ENCODE data around the gene RFX3.

RFX3 gene

GRCh38 chr9:3398232-3398648 is 127.6 kb downstream of the RFX3 start:
- DNase-seq = peak; percentile 77 to 95 (median 91)
- 0% methylated on average over 1 of the region's 2 CpGs for WGBS (ENCODE audit: insufficient coverage)
- H3K9me3 ChIP-seq (ENCODE audit: control extremely low read depth in 1 of 5, control insufficient read depth in 4 of 5, insufficient read depth in 2 of 5, low read depth in 1 of 5, low read length in 4 of 5) = no peaks in the 10 kb centered on the region
- peak overlapping the region in 1 of 2 experiments; percentile 12 for H3K27ac ChIP-seq (ENCODE audit: insufficient read depth in 1 of 2, low read depth in 1 of 2, low read length in 2 of 2, poor library complexity in 1 of 2, severe bottlenecking in 2 of 2)
- H3K4me3 ChIP-seq (ENCODE audit: control insufficient read depth in 1 of 7, extremely low read depth in 1 of 7, insufficient read depth in 4 of 7, low read depth in 2 of 7, low read length in 6 of 7) = peak overlapping the region in 6 of 7 experiments; percentile 19 to 57 (median 47)
- peaks cover 0 to 12% (median 5%) of the 10 kb centered on the region in 4 experiments for H3K36me3 ChIP-seq (ENCODE audit: control insufficient read depth in 4 of 4, insufficient read depth in 4 of 4, low read length in 3 of 4)
- no peaks in the 10 kb centered on the region for H3K27me3 ChIP-seq (replicated peaks in 2 of 5; ENCODE audit: control insufficient read depth in 4 of 5, insufficient read depth in 5 of 5, low read length in 4 of 5)
- ChIA-PET CTCF (interaction anchor here (1.1 to 1.4 kb wide), 2 partner anchors 10 to 13 kb away, joined by 3 read pairs; no protein-coding TSS in a partner anchor), POLR2A (no interaction called here)
- H3K4me1 ChIP-seq (ENCODE audit: control extremely low read depth in 1 of 4, control insufficient read depth in 4 of 4, insufficient read depth in 4 of 4, low read length in 3 of 4) = peaks cover 8 to 25% (median 18%) of the 10 kb centered on the region in 4 experiments

GRCh38 chr9:3397766-3398165 is 128.0 kb downstream of the RFX3 start:
- peak overlapping the region in 1 of 2 experiments; percentile 12 for H3K27ac ChIP-seq (ENCODE audit: insufficient read depth in 1 of 2, low read depth in 1 of 2, low read length in 2 of 2, poor library complexity in 1 of 2, severe bottlenecking in 2 of 2)
- CTCF ChIA-PET = interaction anchor here (1.1 kb wide), 1 partner anchor 14 kb away, joined by 3 read pairs; no protein-coding TSS in a partner anchor
- POLR2A ChIA-PET = no interaction called here

GRCh38 chr9:3391414-3391813 is 134.4 kb downstream of the RFX3 start:
- no peak for DNase-seq
- ChIA-PET CTCF (interaction anchor here (1.5 kb wide), 1 partner anchor 11 kb away, joined by 4 read pairs; no protein-coding TSS in a partner anchor), POLR2A (no interaction called here)
- 100% methylated on average over 2 of the region's 2 CpGs for WGBS (ENCODE audit: insufficient coverage)
- H3K27ac ChIP-seq (ENCODE audit: insufficient read depth in 1 of 2, low read depth in 1 of 2, low read length in 2 of 2, poor library complexity in 1 of 2, severe bottlenecking in 2 of 2) = no peak overlapping the region
- no peaks in the 10 kb centered on the region for H3K27me3 ChIP-seq (replicated peaks in 2 of 5; ENCODE audit: control insufficient read depth in 4 of 5, insufficient read depth in 5 of 5, low read length in 4 of 5)
- H3K36me3 ChIP-seq (ENCODE audit: control insufficient read depth in 4 of 4, insufficient read depth in 4 of 4, low read length in 3 of 4) = peaks cover 3 to 37% (median 15%) of the 10 kb centered on the region in 4 experiments
- no peaks in the 10 kb centered on the region for H3K4me1 ChIP-seq (ENCODE audit: control extremely low read depth in 1 of 4, control insufficient read depth in 4 of 4, insufficient read depth in 4 of 4, low read length in 3 of 4)
- H3K9me3 ChIP-seq (ENCODE audit: control extremely low read depth in 1 of 5, control insufficient read depth in 4 of 5, insufficient read depth in 2 of 5, low read depth in 1 of 5, low read length in 4 of 5) = peaks cover 0 to 14% (median 6%) of the 10 kb centered on the region in 5 experiments
- H3K4me3 ChIP-seq (ENCODE audit: control insufficient read depth in 1 of 7, extremely low read depth in 1 of 7, insufficient read depth in 4 of 7, low read depth in 2 of 7, low read length in 6 of 7) = no peak overlapping the region

More at GRCh38 chr9:3397766-3398165, 128.0 kb downstream of the RFX3 start:
- Histone ChIP-seq H3K4me3 (ENCODE audit: control insufficient read depth in 1 of 7, extremely low read depth in 1 of 7, insufficient read depth in 4 of 7, low read depth in 2 of 7, low read length in 6 of 7) (peak overlapping the region in 6 of 7 experiments; percentile 19 to 57 (median 42)), H3K27me3 (replicated peaks in 2 of 5; ENCODE audit: control insufficient read depth in 4 of 5, insufficient read depth in 5 of 5, low read length in 4 of 5) (no peaks in the 10 kb centered on the region), H3K36me3 (ENCODE audit: control insufficient read depth in 4 of 4, insufficient read depth in 4 of 4, low read length in 3 of 4) (peaks cover 0 to 12% (median 5%) of the 10 kb centered on the region in 4 experiments), H3K4me1 (ENCODE audit: control extremely low read depth in 1 of 4, control insufficient read depth in 4 of 4, insufficient read depth in 4 of 4, low read length in 3 of 4) (peaks cover 8 to 25% (median 18%) of the 10 kb centered on the region in 4 experiments), H3K9me3 (ENCODE audit: control extremely low read depth in 1 of 5, control insufficient read depth in 4 of 5, insufficient read depth in 2 of 5, low read depth in 1 of 5, low read length in 4 of 5) (no peaks in the 10 kb centered on the region)
- peak in 2 of 3 donors; percentile 49 to 68 for DNase-seq
- WGBS (ENCODE audit: insufficient coverage) = no CpG with 5 or more reads among the region's 2 CpGs

GRCh38 chr9:3386753-3387152 is 139.0 kb downstream of the RFX3 start:
- Histone ChIP-seq H3K4me3 (ENCODE audit: control insufficient read depth in 1 of 7, extremely low read depth in 1 of 7, insufficient read depth in 4 of 7, low read depth in 2 of 7, low read length in 6 of 7) (no peak overlapping the region), H3K4me1 (ENCODE audit: control extremely low read depth in 1 of 4, control insufficient read depth in 4 of 4, insufficient read depth in 4 of 4, low read length in 3 of 4) (no peaks in the 10 kb centered on the region), H3K27ac (ENCODE audit: insufficient read depth in 1 of 2, low read depth in 1 of 2, low read length in 2 of 2, poor library complexity in 1 of 2, severe bottlenecking in 2 of 2) (no peak overlapping the region), H3K36me3 (ENCODE audit: control insufficient read depth in 4 of 4, insufficient read depth in 4 of 4, low read length in 3 of 4) (peaks cover 6 to 28% (median 10%) of the 10 kb centered on the region in 4 experiments), H3K27me3 (replicated peaks in 2 of 5; ENCODE audit: control insufficient read depth in 4 of 5, insufficient read depth in 5 of 5, low read length in 4 of 5) (no peaks in the 10 kb centered on the region), H3K9me3 (ENCODE audit: control extremely low read depth in 1 of 5, control insufficient read depth in 4 of 5, insufficient read depth in 2 of 5, low read depth in 1 of 5, low read length in 4 of 5) (peaks cover 0 to 14% (median 6%) of the 10 kb centered on the region in 5 experiments)
- ChIA-PET CTCF (no interaction called here), POLR2A (no interaction called here)
- no peak for DNase-seq
- no CpG with 5 or more reads among the region's 1 CpG for WGBS (ENCODE audit: insufficient coverage)

- CTCF ChIA-PET = interaction anchor here (1.0 kb wide), 1 partner anchor 55 kb away, joined by 4 read pairs; no protein-coding TSS in a partner anchor
- POLR2A ChIA-PET = no interaction called here
- peaks cover 6 to 22% (median 9%) of the 10 kb centered on the region in 4 experiments for H3K36me3 ChIP-seq (ENCODE audit: control insufficient read depth in 4 of 4, insufficient read depth in 4 of 4, low read length in 3 of 4)
- no CpG with 5 or more reads among the region's 1 CpG for WGBS (ENCODE audit: insufficient coverage)
- H3K4me1 ChIP-seq (ENCODE audit: control extremely low read depth in 1 of 4, control insufficient read depth in 4 of 4, insufficient read depth in 4 of 4, low read length in 3 of 4) = no peaks in the 10 kb centered on the region
- H3K9me3 ChIP-seq (ENCODE audit: control extremely low read depth in 1 of 5, control insufficient read depth in 4 of 5, insufficient read depth in 2 of 5, low read depth in 1 of 5, low read length in 4 of 5) = peaks cover 0 to 14% (median 6%) of the 10 kb centered on the region in 5 experiments
- H3K27me3 ChIP-seq (replicated peaks in 2 of 5; ENCODE audit: control insufficient read depth in 4 of 5, insufficient read depth in 5 of 5, low read length in 4 of 5) = no peaks in the 10 kb centered on the region
- no peak overlapping the region for H3K27ac ChIP-seq (ENCODE audit: insufficient read depth in 1 of 2, low read depth in 1 of 2, low read length in 2 of 2, poor library complexity in 1 of 2, severe bottlenecking in 2 of 2)
- DNase-seq = peak in 2 of 3 donors; percentile 3 to 8
- no peak overlapping the region for H3K4me3 ChIP-seq (ENCODE audit: control insufficient read depth in 1 of 7, extremely low read depth in 1 of 7, insufficient read depth in 4 of 7, low read depth in 2 of 7, low read length in 6 of 7)
These were observed 139.9 kb downstream of the RFX3 start for GRCh38 chr9:3385871-3386270.

GRCh38 chr9:3371842-3372241 is 154.0 kb downstream of the RFX3 start:
- ChIA-PET POLR2A (no interaction called here), CTCF (no interaction called here)
- Histone ChIP-seq H3K4me3 (ENCODE audit: control insufficient read depth in 1 of 7, extremely low read depth in 1 of 7, insufficient read depth in 4 of 7, low read depth in 2 of 7, low read length in 6 of 7) (no peak overlapping the region), H3K4me1 (ENCODE audit: control extremely low read depth in 1 of 4, control insufficient read depth in 4 of 4, insufficient read depth in 4 of 4, low read length in 3 of 4) (no peaks in the 10 kb centered on the region), H3K36me3 (ENCODE audit: control insufficient read depth in 4 of 4, insufficient read depth in 4 of 4, low read length in 3 of 4) (no peaks in the 10 kb centered on the region), H3K27me3 (replicated peaks in 2 of 5; ENCODE audit: control insufficient read depth in 4 of 5, insufficient read depth in 5 of 5, low read length in 4 of 5) (no peaks in the 10 kb centered on the region), H3K9me3 (ENCODE audit: control extremely low read depth in 1 of 5, control insufficient read depth in 4 of 5, insufficient read depth in 2 of 5, low read depth in 1 of 5, low read length in 4 of 5) (peaks cover 0 to 1% (median 0%) of the 10 kb centered on the region in 5 experiments), H3K27ac (ENCODE audit: insufficient read depth in 1 of 2, low read depth in 1 of 2, low read length in 2 of 2, poor library complexity in 1 of 2, severe bottlenecking in 2 of 2) (no peak overlapping the region)
- DNase-seq = no peak
- 100% methylated on average over 1 of the region's 2 CpGs for WGBS (ENCODE audit: insufficient coverage)

- Histone ChIP-seq H3K36me3 (ENCODE audit: control insufficient read depth in 4 of 4, insufficient read depth in 4 of 4, low read length in 3 of 4) (no peaks in the 10 kb centered on the region), H3K27ac (ENCODE audit: insufficient read depth in 1 of 2, low read depth in 1 of 2, low read length in 2 of 2, poor library complexity in 1 of 2, severe bottlenecking in 2 of 2) (no peak overlapping the region), H3K9me3 (ENCODE audit: control extremely low read depth in 1 of 5, control insufficient read depth in 4 of 5, insufficient read depth in 2 of 5, low read depth in 1 of 5, low read length in 4 of 5) (peaks cover 0 to 1% (median 0%) of the 10 kb centered on the region in 5 experiments), H3K4me1 (ENCODE audit: control extremely low read depth in 1 of 4, control insufficient read depth in 4 of 4, insufficient read depth in 4 of 4, low read length in 3 of 4) (no peaks in the 10 kb centered on the region), H3K27me3 (replicated peaks in 2 of 5; ENCODE audit: control insufficient read depth in 4 of 5, insufficient read depth in 5 of 5, low read length in 4 of 5) (no peaks in the 10 kb centered on the region), H3K4me3 (ENCODE audit: control insufficient read depth in 1 of 7, extremely low read depth in 1 of 7, insufficient read depth in 4 of 7, low read depth in 2 of 7, low read length in 6 of 7) (no peak overlapping the region)
- no peak for DNase-seq
- CTCF ChIA-PET = no interaction called here
- POLR2A ChIA-PET = no interaction called here
These were observed 155.1 kb downstream of the RFX3 start for GRCh38 chr9:3370715-3371114.

Measured in common myeloid progenitor, CD34-positive (primary cell).